Muscle of back (tissue), 13 donors: ENCODE measurements around the gene HAGHL. TPM values are rescaled to one million over a fixed set of nuclear protein-coding genes. Genes with fewer than 3 reads are reported as not detected.

Experiments used
- DNase-seq, 3 donors: peaks; one replicate each; pipeline versions ENCODE4 v3.0.0 to v3.0.0-alpha.2; 2013
- long read RNA-seq, 9 donors: transcript quantifications; one replicate each; lab custom pipeline, GENCODE V29; 2026
- polyA plus RNA-seq, 10 donors: library from polyadenylated mRNA; unstranded; fragments of 120-200 nt; gene quantifications; one replicate each; pipeline ENCODE4 v1.2.1, GENCODE V29; 2013; ENCODE audit not compliant: insufficient read length in 10 of 10

HAGHL gene, protein sequence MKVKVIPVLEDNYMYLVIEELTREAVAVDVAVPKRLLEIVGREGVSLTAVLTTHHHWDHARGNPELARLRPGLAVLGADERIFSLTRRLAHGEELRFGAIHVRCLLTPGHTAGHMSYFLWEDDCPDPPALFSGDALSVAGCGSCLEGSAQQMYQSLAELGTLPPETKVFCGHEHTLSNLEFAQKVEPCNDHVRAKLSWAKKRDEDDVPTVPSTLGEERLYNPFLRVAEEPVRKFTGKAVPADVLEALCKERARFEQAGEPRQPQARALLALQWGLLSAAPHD
- polyA plus RNA-seq, result 1 to 10 TPM; 1.3 to 6.8 (median 2.0) TPM
- long read RNA-seq, donor 1, result 0 reads
- long read RNA-seq, donor 2, result 0 reads
- long read RNA-seq, donor 3, result 0 reads
- long read RNA-seq, donor 4, partial matches to known transcripts, result 0 of 1 reads
- long read RNA-seq, donor 4, other reads (novel, unspliced or antisense), result 0 of 1 reads
- long read RNA-seq, donor 5, result 0 reads
- long read RNA-seq, donor 6, partial matches to known transcripts, result 0 of 1 reads
- long read RNA-seq, donor 6, other reads (novel, unspliced or antisense), result 0 of 1 reads
- long read RNA-seq, donor 7, result 0 reads
- long read RNA-seq, donor 8, result 0 reads
- long read RNA-seq, donor 9, result 0 reads

DNA sequence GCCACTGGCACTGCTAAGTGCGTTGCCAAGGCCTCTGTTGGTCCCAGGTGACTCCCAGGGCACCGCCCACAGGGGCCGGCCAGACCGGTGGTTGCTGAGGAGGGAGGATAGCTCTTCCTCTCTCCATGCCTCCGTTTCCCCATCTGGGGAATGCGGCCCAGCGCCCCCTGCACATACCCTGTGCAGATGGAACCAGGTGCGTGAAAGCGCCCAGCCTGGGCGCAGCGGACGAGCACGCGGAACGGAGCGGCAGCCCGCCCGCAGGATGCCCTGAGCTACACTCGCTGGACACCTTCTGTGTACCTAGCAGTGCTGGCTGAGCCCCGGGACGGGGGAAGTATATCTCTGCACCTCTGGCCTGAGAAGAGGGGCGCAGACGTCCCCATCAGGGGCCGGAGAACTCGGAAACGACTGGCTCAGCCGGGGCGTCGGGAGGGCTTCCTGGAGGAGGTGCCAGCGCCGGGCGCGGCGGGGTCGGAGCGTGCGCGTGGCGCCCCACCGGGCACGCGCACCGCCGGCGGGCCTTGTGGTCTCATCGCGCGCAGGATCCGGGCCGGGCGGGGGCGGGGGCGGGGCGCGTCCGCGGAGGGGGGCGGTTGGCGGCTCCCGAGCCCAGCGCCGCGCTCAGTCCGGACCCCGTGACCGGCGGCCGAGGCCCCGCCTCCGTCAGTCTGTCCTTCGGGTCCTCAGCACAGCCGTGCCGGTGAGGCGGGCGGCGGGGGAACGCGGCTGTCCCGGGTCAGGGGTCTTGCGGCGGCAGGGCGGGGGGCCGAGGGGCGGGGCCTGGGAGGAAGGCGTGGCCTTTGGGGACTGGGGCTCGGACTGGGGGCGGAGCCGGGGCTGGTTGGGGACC is at the start of gene HAGHL, which contains the start of gene CCDC78:
HAGHL (plus strand) TSS at position 669 of the 853 bp plus-strand sequence. CDS start 404 bp downstream, outside the sequence.
CCDC78 (minus strand) TSS at position 6 of the 853 bp plus-strand sequence. CDS start 76 bp downstream, outside the sequence.
- peak in 1 of 3 donors; percentile 46 for DNase-seq

DNA sequence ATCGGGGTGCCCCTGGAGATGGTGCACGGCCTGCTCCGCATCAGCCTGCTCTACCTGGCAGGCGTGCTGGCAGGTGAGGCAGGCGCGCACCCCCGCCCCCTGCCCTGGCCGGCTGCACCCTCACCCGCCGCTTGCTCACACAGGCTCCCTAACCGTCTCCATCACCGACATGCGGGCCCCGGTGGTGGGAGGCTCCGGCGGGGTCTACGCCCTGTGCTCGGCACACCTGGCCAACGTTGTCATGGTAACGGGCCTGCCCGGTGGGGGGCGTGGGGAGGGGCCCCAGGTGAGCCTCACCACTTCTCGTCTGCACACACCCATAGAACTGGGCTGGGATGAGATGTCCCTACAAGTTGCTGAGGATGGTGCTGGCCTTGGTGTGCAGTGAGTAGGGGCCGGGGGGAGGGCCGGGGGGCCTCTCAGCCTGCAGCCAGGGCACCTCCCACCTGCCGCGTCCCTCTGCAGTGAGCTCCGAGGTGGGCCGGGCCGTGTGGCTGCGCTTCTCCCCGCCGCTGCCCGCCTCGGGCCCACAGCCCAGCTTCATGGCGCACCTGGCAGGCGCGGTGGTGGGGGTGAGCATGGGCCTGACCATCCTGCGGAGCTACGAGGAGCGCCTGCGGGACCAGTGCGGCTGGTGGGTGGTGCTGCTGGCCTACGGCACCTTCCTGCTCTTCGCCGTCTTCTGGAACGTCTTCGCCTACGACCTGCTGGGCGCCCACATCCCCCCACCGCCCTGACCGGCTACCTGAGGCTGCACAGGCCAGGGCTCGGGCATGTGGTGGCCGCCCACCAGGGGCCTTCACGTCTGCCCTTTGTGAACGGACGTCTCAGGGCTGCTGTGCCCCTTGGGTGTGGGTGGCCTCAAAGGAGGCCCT is 49.4 kb upstream of the HAGHL start:
- DNase-seq, result no peak

DNA sequence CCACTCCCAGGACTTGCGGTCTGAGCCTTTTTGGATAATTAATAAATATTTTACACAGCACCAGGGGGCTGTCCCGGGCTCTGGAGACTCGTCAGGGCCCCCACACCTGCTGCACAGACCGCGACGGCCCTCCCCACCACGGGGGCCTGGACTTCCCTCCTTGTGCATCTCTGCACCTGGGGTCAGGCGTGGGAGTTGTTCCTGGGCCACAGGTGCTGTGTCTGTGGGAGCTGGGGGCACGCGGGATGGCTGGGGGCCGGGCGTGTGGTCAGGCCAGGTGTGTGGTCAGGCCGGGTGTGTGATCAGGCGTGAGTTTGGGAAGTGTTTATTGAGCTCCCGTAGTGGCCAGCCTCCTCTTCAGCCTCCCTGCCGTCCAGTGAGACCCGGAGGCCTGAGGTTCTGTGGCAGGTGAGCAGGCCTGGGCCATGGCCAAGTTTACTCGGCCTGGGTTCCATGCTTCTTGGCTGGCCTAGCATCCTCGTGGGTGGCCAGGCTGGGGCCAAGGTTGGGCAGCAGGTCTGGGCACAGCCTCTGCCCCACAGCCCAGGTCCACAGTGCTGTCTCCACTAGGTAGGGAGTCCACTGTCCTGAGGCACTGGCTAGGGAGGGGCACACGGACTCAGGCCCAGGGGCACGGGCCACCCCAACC is 48.6 kb upstream of the HAGHL start:
- no peak for DNase-seq

DNA sequence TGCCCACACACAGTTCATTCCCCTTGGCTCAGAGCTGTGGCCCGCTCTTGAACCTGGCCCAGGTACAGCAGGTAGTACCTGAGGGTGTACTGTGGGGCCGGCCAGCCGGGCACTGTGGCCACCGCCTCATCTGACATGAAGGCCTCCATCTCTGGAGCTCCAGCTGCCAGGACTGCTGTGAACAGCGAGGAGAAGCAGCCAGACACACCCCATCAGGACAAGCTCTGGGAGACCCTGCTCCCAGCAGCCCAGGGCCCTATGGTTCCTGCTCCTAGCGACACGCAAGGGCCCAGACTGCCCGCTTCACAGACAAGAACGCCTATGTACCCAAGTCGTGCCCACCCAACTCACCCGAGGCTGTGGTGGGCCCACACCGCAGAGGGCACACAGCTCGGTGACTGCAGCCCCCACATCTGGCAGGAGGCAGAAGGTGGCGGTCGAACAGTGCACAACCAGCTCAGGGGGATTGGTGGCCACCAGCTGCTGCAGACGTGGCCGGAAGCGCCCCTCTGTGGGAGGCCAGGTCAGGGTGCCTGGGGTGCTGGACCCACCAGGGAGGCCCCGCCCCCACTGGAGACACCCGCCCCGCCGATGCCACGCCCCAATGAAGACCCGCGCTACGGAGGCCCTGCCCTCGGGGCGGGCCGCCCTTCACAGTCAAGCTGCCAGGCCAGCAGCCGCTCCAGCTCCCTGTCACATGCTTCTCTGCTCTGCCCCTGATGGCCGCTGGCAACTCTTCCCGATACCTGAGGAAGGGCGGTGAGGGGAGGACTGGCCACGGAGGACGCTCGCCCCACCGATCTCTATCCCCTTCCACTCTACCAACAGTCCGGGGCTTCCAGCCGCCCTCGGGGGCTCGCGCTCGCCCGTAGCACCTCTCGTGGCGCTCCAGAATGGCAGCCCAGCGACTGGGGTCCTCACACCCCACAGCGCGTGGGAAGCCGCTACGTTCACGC is 47.8 kb upstream of the HAGHL start:
- DNase-seq, result peak; percentile 45 to 88 (median 66)

DNA sequence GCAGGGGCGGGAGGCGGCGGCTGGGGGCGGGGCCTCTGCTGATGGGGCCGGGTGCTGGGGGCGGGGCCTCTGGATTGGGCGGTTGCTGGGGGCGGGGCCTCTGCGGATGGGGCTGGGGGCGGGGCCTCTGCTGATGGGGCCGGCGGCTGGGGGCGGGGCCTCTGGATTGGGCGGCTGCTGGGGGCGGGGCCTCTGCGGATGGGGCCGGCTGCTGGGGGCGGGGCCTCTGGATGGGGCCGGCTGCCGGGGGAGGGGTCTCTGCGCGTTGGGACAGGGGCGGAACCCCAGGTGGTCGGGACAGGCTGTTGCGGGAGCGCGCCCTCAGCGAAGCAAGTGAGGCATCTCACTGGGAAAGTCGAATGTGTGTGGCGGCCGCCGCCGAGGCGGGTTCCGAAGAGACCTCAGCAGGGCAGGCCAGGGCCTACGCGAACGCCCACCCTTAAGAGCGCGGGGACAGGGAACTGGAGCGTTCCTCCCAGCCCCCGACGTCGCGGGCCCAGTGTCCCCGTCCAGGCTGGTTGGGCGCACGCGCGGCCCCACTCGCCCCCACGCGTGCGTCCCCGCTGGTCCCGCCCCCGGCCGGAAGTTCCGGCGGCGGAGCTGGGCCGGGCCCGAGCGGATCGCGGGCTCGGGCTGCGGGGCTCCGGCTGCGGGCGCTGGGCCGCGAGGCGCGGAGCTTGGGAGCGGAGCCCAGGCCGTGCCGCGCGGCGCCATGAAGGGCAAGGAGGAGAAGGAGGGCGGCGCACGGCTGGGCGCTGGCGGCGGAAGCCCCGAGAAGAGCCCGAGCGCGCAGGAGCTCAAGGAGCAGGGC is 46.9 kb upstream of the HAGHL start, which contains the start of gene STUB1:
STUB1 (plus strand) TSS at position 597 of the 811 bp plus-strand sequence; CDS start at position 713, 116 bp downstream.
- peak; percentile 81 to 96 (median 92) for DNase-seq

DNA sequence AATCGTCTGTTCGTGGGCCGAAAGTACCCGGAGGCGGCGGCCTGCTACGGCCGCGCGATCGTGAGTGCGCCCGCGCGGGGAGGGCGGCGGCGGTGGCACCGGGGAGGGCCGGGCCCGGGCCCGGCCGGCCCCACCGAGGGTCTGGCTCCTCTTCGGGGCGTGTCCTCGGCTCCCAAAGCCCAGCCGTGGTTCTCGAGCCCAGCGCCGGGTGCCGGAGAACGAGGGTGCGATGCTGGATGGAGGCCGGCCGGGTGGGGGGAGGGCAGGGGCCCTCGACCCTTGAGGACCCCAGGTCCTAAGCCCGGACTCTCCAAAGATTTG is 46.3 kb upstream of the HAGHL start:
- no peak for DNase-seq

DNA sequence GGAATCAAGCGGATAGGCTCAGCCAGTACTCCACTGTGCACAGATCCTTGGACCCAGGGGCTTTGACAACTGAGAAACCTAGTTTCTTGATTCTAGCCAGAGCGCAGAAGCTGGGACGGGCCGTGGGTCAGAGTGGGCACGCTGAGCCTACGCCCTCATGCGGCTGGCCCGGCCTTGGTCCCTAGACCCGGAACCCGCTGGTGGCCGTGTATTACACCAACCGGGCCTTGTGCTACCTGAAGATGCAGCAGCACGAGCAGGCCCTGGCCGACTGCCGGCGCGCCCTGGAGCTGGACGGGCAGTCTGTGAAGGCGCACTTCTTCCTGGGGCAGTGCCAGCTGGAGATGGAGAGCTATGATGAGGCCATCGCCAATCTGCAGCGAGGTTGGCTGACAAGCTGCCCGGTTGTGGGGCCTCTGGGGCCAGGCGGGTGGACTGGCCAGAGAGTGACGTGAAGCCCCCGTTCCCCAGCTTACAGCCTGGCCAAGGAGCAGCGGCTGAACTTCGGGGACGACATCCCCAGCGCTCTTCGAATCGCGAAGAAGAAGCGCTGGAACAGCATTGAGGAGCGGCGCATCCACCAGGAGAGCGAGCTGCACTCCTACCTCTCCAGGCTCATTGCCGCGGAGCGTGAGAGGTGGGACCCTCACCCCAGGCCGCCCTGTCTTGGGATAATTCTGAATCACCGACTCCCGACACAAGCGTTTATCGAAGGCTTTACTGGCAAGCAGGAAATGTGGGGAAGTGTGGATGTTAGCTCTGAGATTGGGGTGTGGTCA is 45.8 kb upstream of the HAGHL start:
- peak in 1 of 3 donors; percentile 36 for DNase-seq

DNA sequence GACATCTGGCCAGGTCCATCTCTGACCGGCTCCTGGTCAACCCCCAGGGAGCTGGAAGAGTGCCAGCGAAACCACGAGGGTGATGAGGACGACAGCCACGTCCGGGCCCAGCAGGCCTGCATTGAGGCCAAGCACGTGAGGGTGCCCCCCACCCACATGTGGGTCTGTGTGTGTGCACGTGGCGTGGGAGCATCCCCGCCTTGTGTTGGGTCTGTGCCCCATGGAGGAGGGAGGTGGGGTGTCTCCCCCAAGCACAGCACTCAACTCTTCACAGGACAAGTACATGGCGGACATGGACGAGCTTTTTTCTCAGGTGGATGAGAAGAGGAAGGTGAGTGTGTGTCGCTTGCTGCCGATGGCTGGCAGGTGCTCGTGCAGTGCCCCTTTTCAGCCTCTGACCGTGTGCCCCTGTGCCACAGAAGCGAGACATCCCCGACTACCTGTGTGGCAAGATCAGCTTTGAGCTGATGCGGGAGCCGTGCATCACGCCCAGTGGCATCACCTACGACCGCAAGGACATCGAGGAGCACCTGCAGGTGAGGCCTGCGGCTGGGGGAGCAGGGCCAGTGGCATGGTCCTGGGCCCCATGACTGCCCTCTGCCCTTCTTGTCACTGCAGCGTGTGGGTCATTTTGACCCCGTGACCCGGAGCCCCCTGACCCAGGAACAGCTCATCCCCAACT is 45.0 kb upstream of the HAGHL start:
- no peak for DNase-seq

DNA sequence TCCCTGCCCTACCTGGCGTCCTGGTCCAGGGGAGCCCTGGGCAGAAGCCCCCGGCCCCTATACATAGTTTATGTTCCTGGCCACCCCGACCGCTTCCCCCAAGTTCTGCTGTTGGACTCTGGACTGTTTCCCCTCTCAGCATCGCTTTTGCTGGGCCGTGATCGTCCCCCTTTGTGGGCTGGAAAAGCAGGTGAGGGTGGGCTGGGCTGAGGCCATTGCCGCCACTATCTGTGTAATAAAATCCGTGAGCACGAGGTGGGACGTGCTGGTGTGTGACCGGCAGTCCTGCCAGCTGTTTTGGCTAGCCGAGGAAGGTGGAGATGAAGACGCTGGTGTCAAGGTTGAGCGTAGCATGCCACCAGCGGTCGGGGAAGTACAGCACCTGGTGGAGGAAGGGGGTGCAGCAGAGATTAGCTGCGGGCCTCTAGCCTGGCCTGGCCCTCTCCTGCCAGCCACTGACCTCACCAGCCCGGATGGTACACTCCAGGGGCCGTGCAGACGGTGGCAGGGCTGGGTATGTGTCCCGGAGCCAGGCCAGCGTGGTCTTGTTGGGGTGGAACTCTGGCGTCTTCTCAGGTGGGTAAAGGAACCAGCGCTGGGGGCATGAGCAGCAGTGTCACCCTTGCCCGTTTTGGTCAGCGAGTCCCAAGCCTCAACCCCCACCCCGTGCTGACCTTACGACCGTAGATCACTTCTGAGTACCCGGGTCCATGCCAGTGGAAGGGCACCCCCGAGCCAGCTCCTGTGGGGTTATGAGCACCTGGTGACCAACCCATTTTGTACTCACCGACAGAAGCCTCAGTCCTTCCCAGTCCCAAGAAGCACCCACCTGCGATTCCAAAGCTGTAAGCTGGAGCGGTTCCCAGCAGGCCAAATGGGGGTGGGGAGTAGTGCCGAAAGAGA is 44.2 kb upstream of the HAGHL start:
- DNase-seq, result no peak

DNA sequence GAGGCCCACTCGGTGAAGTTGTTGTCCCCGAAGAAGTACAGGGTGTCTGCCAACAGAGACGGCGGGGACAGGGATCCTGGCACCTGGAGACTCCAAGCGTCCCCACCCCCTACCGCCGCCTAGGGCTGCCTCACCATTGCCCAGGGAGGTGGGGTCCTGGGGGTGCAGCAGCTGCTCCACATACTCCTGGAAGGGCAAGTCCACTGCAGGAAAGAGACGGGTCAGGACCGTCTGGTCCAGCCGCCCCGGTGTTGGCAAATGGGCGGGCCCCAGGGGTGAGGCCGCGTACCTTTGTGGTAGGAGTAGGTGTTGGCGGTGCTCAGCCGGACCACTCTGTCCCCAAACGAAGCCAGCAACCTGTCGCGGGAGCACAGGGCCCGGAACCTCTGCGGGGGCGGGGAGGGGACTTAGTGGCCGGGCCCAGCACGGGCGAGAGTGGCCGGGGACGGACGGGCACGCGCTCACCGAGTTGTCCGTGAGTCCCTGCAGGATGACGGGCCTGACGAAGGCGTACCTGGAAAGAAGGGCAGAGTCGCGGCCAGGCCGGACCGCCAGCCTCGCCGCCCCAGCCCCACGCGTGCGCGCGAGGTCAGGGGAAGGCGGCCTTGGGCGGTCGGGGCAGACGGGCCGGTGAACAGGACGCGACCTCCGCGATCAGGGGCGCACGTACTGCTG is 43.4 kb upstream of the HAGHL start:
- DNase-seq, result no peak

DNA sequence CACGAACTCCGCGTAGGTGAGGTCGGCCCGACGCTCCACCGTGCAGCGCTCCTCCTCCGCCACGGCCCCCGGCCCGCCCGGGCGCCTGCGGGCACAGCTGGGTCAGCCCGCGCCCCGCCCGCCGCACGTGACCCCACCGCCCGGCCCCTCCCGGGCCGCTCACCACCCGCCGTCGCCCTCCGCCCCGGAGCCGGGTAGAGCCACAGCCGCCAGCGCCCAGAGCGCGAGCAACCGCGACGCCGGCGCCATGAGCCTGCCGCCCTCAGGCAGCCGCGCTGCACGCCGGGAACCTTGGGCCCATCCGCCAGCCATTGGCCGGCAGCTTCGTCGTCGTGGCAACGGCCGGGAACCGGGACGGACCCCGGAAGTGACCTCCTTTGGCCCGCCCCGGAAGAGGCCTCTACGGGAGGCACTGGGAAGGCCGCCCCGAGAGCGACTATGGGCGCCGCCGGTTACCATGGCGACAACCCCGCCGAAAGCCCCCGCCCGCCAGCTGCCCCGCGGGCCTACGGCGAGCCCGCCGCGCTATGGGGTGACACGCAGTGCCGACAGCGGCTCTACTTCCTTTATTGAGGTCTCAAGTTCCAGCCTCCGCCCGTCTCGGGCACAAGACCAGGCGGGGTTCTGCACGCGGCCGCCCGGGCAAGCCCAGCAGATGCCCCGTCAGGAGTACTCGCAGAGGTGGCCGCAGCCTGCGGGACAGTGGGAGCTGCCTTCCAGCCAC is 42.7 kb upstream of the HAGHL start, which contains the start of gene JMJD8:
JMJD8 (minus strand) TSS at position 264 of the 724 bp plus-strand sequence; CDS start at position 249, 15 bp downstream.
- peak; percentile 95 to 98 (median 96) for DNase-seq

DNA sequence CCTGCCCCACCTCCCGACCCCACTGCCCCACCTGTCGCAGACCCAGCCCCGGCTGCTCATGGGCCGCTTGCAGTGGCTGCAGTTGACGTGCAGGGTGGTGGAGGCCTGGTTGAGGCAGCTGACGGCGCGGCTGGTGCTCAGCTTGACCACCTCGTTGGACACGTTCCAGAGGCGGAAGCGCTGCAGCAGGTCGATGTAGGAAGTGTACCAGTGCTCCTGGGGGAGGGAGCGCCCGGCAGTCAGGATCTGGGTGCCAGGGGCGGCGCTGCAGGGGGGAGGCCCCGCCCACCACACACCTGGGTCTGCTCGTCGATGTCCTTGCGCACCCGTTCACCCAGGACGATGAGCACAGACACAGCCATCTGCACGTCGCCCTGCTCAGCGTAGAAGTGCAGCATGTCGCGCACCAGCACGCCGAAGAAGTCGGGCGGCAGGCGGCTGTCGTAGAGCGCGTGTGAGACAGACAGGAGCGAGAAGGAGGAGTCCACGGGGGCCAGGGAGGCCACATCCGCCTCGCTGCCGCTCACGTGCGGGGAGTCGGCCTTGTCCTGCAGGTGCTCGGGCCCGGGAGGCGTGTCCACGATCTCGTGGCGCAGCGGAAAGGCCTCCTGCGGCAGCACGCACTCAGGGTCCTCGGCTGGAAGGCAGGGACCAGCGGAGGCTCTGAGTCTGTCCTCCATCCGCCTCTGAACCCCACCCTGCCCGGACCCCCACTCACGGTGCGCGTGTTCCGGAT is 41.8 kb upstream of the HAGHL start:
- no peak for DNase-seq

DNA sequence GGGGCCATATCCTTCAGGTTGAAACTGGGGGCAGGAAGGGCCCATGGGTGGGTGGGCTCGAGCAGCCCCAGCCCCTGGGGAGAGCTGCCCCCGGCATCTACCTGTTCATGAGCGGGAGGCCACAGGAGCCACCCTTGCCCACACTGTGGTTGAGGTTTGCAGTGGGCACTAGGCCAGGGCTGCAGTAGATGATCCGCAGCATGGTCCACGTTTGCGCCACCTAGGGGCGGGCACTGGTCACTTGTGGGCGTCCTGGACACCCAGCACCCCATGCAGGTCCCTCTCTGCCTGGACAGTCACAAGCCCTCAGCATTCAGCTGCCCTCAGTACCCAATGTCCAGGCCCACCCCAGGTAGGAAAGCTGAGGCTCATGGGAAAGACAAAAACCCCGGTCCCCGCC is 40.9 kb upstream of the HAGHL start:
- DNase-seq, result no peak
